A549 (cell line): ENCODE data around the gene MXRA5. TPM values are rescaled to one million over a fixed set of nuclear protein-coding genes. Genes with fewer than 3 reads are reported as not detected.

Experiments
- ATAC-seq, 2 experiments: fragments of 200-7000 bp in 1 of 2; fragments of >200 bp in 1 of 2; cut with Nextera tagmentation in 1 of 2; cut with Tn5 transposase in 1 of 2; 3 replicates each; pipeline versions ENCODE4 v1.8.0 to v1.9.1; 2018 to 2020; ENCODE audit warnings: mild to moderate bottlenecking in 1 of 2, moderate library complexity in 1 of 2
- CTCF ChIA-PET: fragments of 300-600 bp; sonication (Branson Sonifier 250); formaldehyde crosslinking; extraction: SDS; loops from one replicate; lab custom pipeline; 2021; ENCODE audit warnings: antibody characterized with exemption, inconsistent platforms; lab: Yijun Ruan, JAX
- POLR2A ChIA-PET: fragments of 350-600 bp; formaldehyde crosslinking; extraction: SDS; loops from one replicate; lab custom pipeline; 2021; ENCODE audit warnings: antibody characterized with exemption, inconsistent platforms; lab: Yijun Ruan, JAX
- DNase-seq, 2 experiments: peaks; one replicate each; pipeline versions ENCODE4 v3.0.0 to v3.0.0-alpha.2; 2011 to 2016; ENCODE audit warnings: low read depth in 1 of 2, low spot score in 1 of 2
- FAIRE-seq: peaks from 2 replicates; lab custom pipeline; 2011; peaks lifted over from hg19 to GRCh38; lab: Jason Lieb, UNC
- H3K27ac ChIP-seq, 2 experiments: fragments of >200 bp; sonication (Bioruptor Twin); formaldehyde crosslinking; 3 replicates each; pipeline ENCODE4 v1.5.1; 2016 to 2017
- H3K4me1 ChIP-seq: fragments of >200 bp; sonication (Bioruptor Twin); formaldehyde crosslinking; 3 replicates; pipeline ENCODE4 v1.6.1; 2016
- H3K4me2 ChIP-seq: fragments of >200 bp; sonication (Bioruptor Twin); formaldehyde crosslinking; 3 replicates; pipeline ENCODE4 v1.6.1; 2016
- H3K4me3 ChIP-seq: fragments of >200 bp; sonication (Bioruptor Twin); formaldehyde crosslinking; 3 replicates; pipeline ENCODE4 v1.5.1; 2016
- H3K9me3 ChIP-seq: fragments of >200 bp; sonication (Bioruptor Twin); formaldehyde crosslinking; 3 replicates; pipeline ENCODE4 v1.6.1; 2016
- BCL3 ChIP-seq: fragments of >200 bp; sonication (Bioruptor Twin); formaldehyde crosslinking; IDR thresholded peaks from 3 replicates; pipeline ENCODE4 v1.6.1; 2016
- CBX8 ChIP-seq: fragments of 200-600 bp; sonication (generic); IDR thresholded peaks from 2 replicates; pipeline ENCODE4 v1.6.1; 2016
- CHD4 ChIP-seq: fragments of 200-600 bp; sonication (generic); IDR thresholded peaks from 2 replicates; pipeline ENCODE4 v1.6.1; 2016; ENCODE audit warnings: antibody characterized with exemption, mild to moderate bottlenecking, borderline replicate concordance
- CTCF ChIP-seq: fragments of >200 bp; sonication (Bioruptor Twin); formaldehyde crosslinking; IDR thresholded peaks from 3 replicates; pipeline ENCODE4 v1.5.1; 2016
- EHF ChIP-seq: fragments of 250-450 bp; sonication (Bioruptor Pico); IDR thresholded peaks from 2 replicates; pipeline ENCODE4 v1.5.0; 2020; ENCODE audit warnings: mild to moderate bottlenecking
- ESRRA ChIP-seq: fragments of 150-350 bp; IDR thresholded peaks from 2 replicates; pipeline ENCODE4 v1.6.1; 2014; ENCODE audit warnings: mild to moderate bottlenecking, low read length, borderline replicate concordance
- GATA3 ChIP-seq: IDR thresholded peaks from 2 replicates; pipeline ENCODE4 v1.6.1; 2012; ENCODE audit warnings: borderline replicate concordance
- HES2 ChIP-seq: fragments of >200 bp; sonication (Bioruptor Twin); formaldehyde crosslinking; IDR thresholded peaks from 2 replicates; pipeline ENCODE4 v1.6.1; 2016
- HMGXB4 ChIP-seq: fragments of 250-450 bp; sonication (Bioruptor Pico); IDR thresholded peaks from 2 replicates; pipeline ENCODE4 v1.5.0; 2021; ENCODE audit warnings: mild to moderate bottlenecking, moderate library complexity, borderline replicate concordance
- HOXB13 ChIP-seq: fragments of 250-450 bp; sonication (Bioruptor Pico); IDR thresholded peaks from 2 replicates; pipeline ENCODE4 v1.5.0; 2020; ENCODE audit warnings: low read depth, mild to moderate bottlenecking, moderate library complexity
- JUN ChIP-seq, 2 experiments: fragments of >200 bp; sonication (Bioruptor Twin); formaldehyde crosslinking; IDR thresholded peaks; 2 replicates in 1 of 2; 3 replicates in 1 of 2; pipeline ENCODE4 v1.6.1; 2016 to 2017
- NFE2L2 ChIP-seq: fragments of 150-350 bp; conservative IDR thresholded peaks from 2 replicates; pipeline ENCODE4 v1.6.1; 2014; ENCODE audit warnings: low read length
- NPAS2 ChIP-seq: fragments of 250-450 bp; sonication (Bioruptor Pico); IDR thresholded peaks from 2 replicates; pipeline ENCODE4 v1.8.0; 2022; ENCODE audit warnings: mild to moderate bottlenecking, moderate library complexity, borderline replicate concordance
- POLR2A ChIP-seq: IDR thresholded peaks from 2 replicates; pipeline ENCODE4 v1.6.1; 2012; ENCODE audit warnings: mild to moderate bottlenecking, low read length
- RAD21 ChIP-seq, 2 experiments: fragments of >200 bp in 1 of 2; sonication (Bioruptor Twin) in 1 of 2; formaldehyde crosslinking in 1 of 2; IDR thresholded peaks in 1 of 2; conservative IDR thresholded peaks in 1 of 2; 2 replicates in 1 of 2; 3 replicates in 1 of 2; pipeline ENCODE4 v1.6.1; 2012 to 2018; ENCODE audit warnings: inconsistent platforms in 1 of 2
- RCOR1 ChIP-seq: fragments of 150-350 bp; IDR thresholded peaks from 2 replicates; pipeline ENCODE4 v1.6.1; 2014; ENCODE audit warnings: antibody characterized with exemption, low read length, low read depth
- RNF2 ChIP-seq: fragments of 200-600 bp; sonication (generic); IDR thresholded peaks from 2 replicates; pipeline ENCODE4 v1.6.1; 2016; ENCODE audit warnings: low read depth, mild to moderate bottlenecking, antibody characterized with exemption, moderate library complexity, borderline replicate concordance
- ZNF302 ChIP-seq: fragments of 250-450 bp; sonication (Bioruptor Pico); IDR thresholded peaks from 2 replicates; pipeline ENCODE4 v1.9.0; 2021; ENCODE audit warnings: inconsistent platforms, mild to moderate bottlenecking, moderate library complexity
- WGBS: methylation state at CpG from one replicate; pipeline ENCODE4 v1.1.6; 2017; ENCODE audit errors: missing lambda C conversion rate; 5-methylcytosine and 5-hydroxymethylcytosine counted together
- polyA plus RNA-seq, 4 experiments: library from polyadenylated mRNA; depleted of rRNA in 3 of 4; stranded (reverse); fragments of >200 nt; fragmentation: RNase III in 1 of 4; extraction: RNeasy Plus Mini Kit Qiagen cat#74134 plus additional on column Dnase treatment in 1 of 4; gene quantifications; 2 replicates in 3 of 4; 3 replicates in 1 of 4; pipeline ENCODE4 v1.2.3, GENCODE V29; 2011 to 2017

MXRA5 gene
- polyA plus RNA-seq, 2 of the 4 experiments (the other 2 are of a cell fraction), result not detected

- 0% methylated on average over 4 of the region's 4 CpGs for WGBS
- ATAC-seq (no peak), FAIRE-seq (peak; percentile 13), DNase-seq (no peak)
- H3K4me2 ChIP-seq, result no peak overlapping the region
- POLR2A ChIA-PET, result no interaction called here
- H3K4me3 ChIP-seq, result no peak overlapping the region
- no peak overlapping the region for H3K27ac ChIP-seq
- CTCF ChIA-PET, result no interaction called here
- no peaks in the 10 kb centered on the region for H3K4me1 ChIP-seq
- no peak for TF ChIP-seq HES2
- TF ChIP-seq HOXB13 (CRISPR knock-in tag), result no peak
- TF ChIP-seq NFE2L2, result no peak
- TF ChIP-seq RAD21 (conservative IDR thresholded peaks at IDR 0.05 in 1 of 2, IDR thresholded peaks at IDR 0.05 in 1 of 2), result no peak
- no peak for TF ChIP-seq ESRRA
- no peak for TF ChIP-seq CBX8
- TF ChIP-seq CTCF, result no peak
- no peak for TF ChIP-seq EHF (CRISPR knock-in tag)
- TF ChIP-seq CHD4, result no peak
- no peaks in the 10 kb centered on the region for H3K9me3 ChIP-seq
Observed at GRCh38 chrX:3351276-3351675, 4.8 kb upstream of the MXRA5 start.

- TF ChIP-seq POLR2A (no peak), GATA3 (no peak), RCOR1 (no peak), BCL3 (no peak), ESRRA (no peak), RNF2 (no peak), JUN (IDR thresholded peaks at IDR 0.05) (no peak), CHD4 (no peak), ZNF302 (CRISPR knock-in tag) (no peak), HMGXB4 (no peak), NPAS2 (CRISPR knock-in tag) (no peak)
- TF ChIP-seq, all 56 proteins: peak for 0
- CTCF ChIA-PET, result no interaction called here
- ATAC-seq (no peak), FAIRE-seq (no peak), DNase-seq (no peak)
- Histone ChIP-seq H3K27ac (no peak overlapping the region), H3K4me3 (no peak overlapping the region), H3K4me1 (no peaks in the 10 kb centered on the region), H3K9me3 (no peaks in the 10 kb centered on the region), H3K4me2 (no peak overlapping the region)
- POLR2A ChIA-PET, result no interaction called here
- WGBS, result 45% methylated on average over 5 of the region's 5 CpGs
Observed at GRCh38 chrX:3348191-3348590, 1.7 kb upstream of the MXRA5 start.
